ENCODE results near the gene VSIG8. TPM values are rescaled to one million over a fixed set of nuclear protein-coding genes. Genes with fewer than 3 reads are reported as not detected.

Gene VSIG8
- total RNA-seq, 2 donors from 2014 or later = not detected

GRCh38 chr1:159828581-159829272, 33.7 kb downstream of the VSIG8 start:
- Histone ChIP-seq H3K27ac (no peak overlapping the region), H3K27me3 (no peaks in the 10 kb centered on the region), H3K36me3 (replicated peaks in 1 of 2; ENCODE audit: insufficient read depth in 1 of 2, low read depth in 2 of 2) (no peaks in the 10 kb centered on the region), H3K9me3 (no peaks in the 10 kb centered on the region), H3K4me1 (no peaks in the 10 kb centered on the region), H3K4me3 (no peak overlapping the region)
- 75 to 76% methylated on average over 11 of the region's 11 CpGs for WGBS, 2 donors
- no peak for DNase-seq
- no peak for ATAC-seq
- TF ChIP-seq POLR2A (IDR thresholded peaks at IDR 0.05) (no peak), CTCF (IDR thresholded peaks at IDR 0.05) (no peak)
- intact Hi-C loops (cut with DNase I) = no loop called here

- WGBS, 2 donors = 63 to 82% methylated on average over 3 of the region's 3 CpGs
- no peaks in the 10 kb centered on the region for H3K4me1 ChIP-seq
- H3K27me3 ChIP-seq = no peaks in the 10 kb centered on the region
- H3K36me3 ChIP-seq (replicated peaks in 1 of 2; ENCODE audit: insufficient read depth in 1 of 2, low read depth in 2 of 2) = no peaks in the 10 kb centered on the region
- no peaks in the 10 kb centered on the region for H3K9me3 ChIP-seq
- TF ChIP-seq POLR2A (IDR thresholded peaks at IDR 0.05) (no peak), CTCF (IDR thresholded peaks at IDR 0.05) (no peak)
- no peak for DNase-seq
- intact Hi-C loops (cut with DNase I) = no loop called here
- ATAC-seq = no peak
- H3K4me3 ChIP-seq = no peak overlapping the region
- H3K27ac ChIP-seq = no peak overlapping the region
These were observed 34.3 kb downstream of the VSIG8 start for GRCh38 chr1:159828176-159828575.

- H3K4me1 ChIP-seq = no peaks in the 10 kb centered on the region
- DNase-seq (no peak), ATAC-seq (no peak)
- H3K36me3 ChIP-seq (replicated peaks in 1 of 2; ENCODE audit: insufficient read depth in 1 of 2, low read depth in 2 of 2) = no peaks in the 10 kb centered on the region
- no peaks in the 10 kb centered on the region for H3K9me3 ChIP-seq
- intact Hi-C loops (cut with DNase I) = no loop called here
- H3K27ac ChIP-seq = no peak overlapping the region
- no peak for TF ChIP-seq CTCF (IDR thresholded peaks at IDR 0.05)
- TF ChIP-seq POLR2A (IDR thresholded peaks at IDR 0.05) = no peak
- no peaks in the 10 kb centered on the region for H3K27me3 ChIP-seq
- WGBS, 2 donors = 73 to 80% methylated on average over 3 of the region's 3 CpGs
- no peak overlapping the region for H3K4me3 ChIP-seq
These were observed 34.9 kb downstream of the VSIG8 start for GRCh38 chr1:159827549-159827948.

GRCh38 chr1:159827102-159827490, 35.4 kb downstream of the VSIG8 start:
- no peak for DNase-seq
- 65 to 76% methylated on average over 6 of the region's 6 CpGs for WGBS, 2 donors
- TF ChIP-seq CTCF (IDR thresholded peaks at IDR 0.05) (no peak), POLR2A (IDR thresholded peaks at IDR 0.05) (no peak)
- Histone ChIP-seq H3K9me3 (no peaks in the 10 kb centered on the region), H3K36me3 (replicated peaks in 1 of 2; ENCODE audit: insufficient read depth in 1 of 2, low read depth in 2 of 2) (no peaks in the 10 kb centered on the region), H3K27me3 (no peaks in the 10 kb centered on the region), H3K27ac (no peak overlapping the region), H3K4me3 (no peak overlapping the region), H3K4me1 (no peaks in the 10 kb centered on the region)
- ATAC-seq = no peak
- intact Hi-C loops (cut with DNase I) = no loop called here
